ENCODE measurements around the gene COG4.

The COG4 gene

GRCh38 chr16:70476272-70477020 lies 46.9 kb downstream of the COG4 start:
- peak; percentile 23 to 78 for DNase-seq (ENCODE audit: low spot score in 2 of 2)
- peaks cover 16% of the 10 kb centered on the region for H3K36me3 Mint-ChIP-seq
- H3K4me1 Mint-ChIP-seq: peaks cover 30% of the 10 kb centered on the region
- peak overlapping the region; percentile 43 for H3K4me3 Mint-ChIP-seq
- H3K27ac Mint-ChIP-seq: peak overlapping the region; percentile 92
- no peaks in the 10 kb centered on the region for H3K9me3 Mint-ChIP-seq
- peak; percentile 95 for ATAC-seq

- Mint-ChIP-seq H3K4me1 (peaks cover 30% of the 10 kb centered on the region), H3K27ac (peak overlapping the region; percentile 92), H3K4me3 (no peak overlapping the region), H3K9me3 (no peaks in the 10 kb centered on the region), H3K36me3 (peaks cover 6% of the 10 kb centered on the region)
- ATAC-seq: no peak
- no peak for DNase-seq (ENCODE audit: low spot score in 2 of 2)
Observed at GRCh38 chr16:70475054-70475871, 48.1 kb downstream of the COG4 start.

GRCh38 chr16:70474320-70475053 lies 48.9 kb downstream of the COG4 start:
- DNase-seq (ENCODE audit: low spot score in 2 of 2): no peak
- ATAC-seq: no peak
- Mint-ChIP-seq H3K27ac (peak overlapping the region; percentile 89), H3K4me1 (peaks cover 29% of the 10 kb centered on the region), H3K4me3 (no peak overlapping the region), H3K9me3 (no peaks in the 10 kb centered on the region), H3K36me3 (peaks cover 6% of the 10 kb centered on the region)

GRCh38 chr16:70473446-70474319 lies 49.7 kb downstream of the COG4 start:
- peaks cover 21% of the 10 kb centered on the region for H3K4me1 Mint-ChIP-seq
- no peaks in the 10 kb centered on the region for H3K9me3 Mint-ChIP-seq
- peaks cover 2% of the 10 kb centered on the region for H3K36me3 Mint-ChIP-seq
- ATAC-seq (no peak), DNase-seq (ENCODE audit: low spot score in 2 of 2) (no peak)
- H3K27ac Mint-ChIP-seq: peak overlapping the region; percentile 89
- H3K4me3 Mint-ChIP-seq: no peak overlapping the region

- Mint-ChIP-seq H3K36me3 (no peaks in the 10 kb centered on the region), H3K27ac (peak overlapping the region; percentile 89), H3K9me3 (no peaks in the 10 kb centered on the region), H3K4me1 (peaks cover 13% of the 10 kb centered on the region), H3K4me3 (no peak overlapping the region)
- DNase-seq (ENCODE audit: low spot score in 2 of 2): no peak
- ATAC-seq: no peak
Observed at GRCh38 chr16:70472786-70473433, 50.4 kb downstream of the COG4 start.

GRCh38 chr16:70470927-70471341 lies 52.4 kb downstream of the COG4 start:
- H3K9me3 Mint-ChIP-seq: no peaks in the 10 kb centered on the region
- peak overlapping the region; percentile 73 for H3K27ac Mint-ChIP-seq
- peaks cover under 1% of the 10 kb centered on the region for H3K4me1 Mint-ChIP-seq
- ATAC-seq (no peak), DNase-seq (ENCODE audit: low spot score in 2 of 2) (no peak)
- H3K36me3 Mint-ChIP-seq: no peaks in the 10 kb centered on the region
- H3K4me3 Mint-ChIP-seq: no peak overlapping the region

GRCh38 chr16:70470141-70470926 lies 53.0 kb downstream of the COG4 start:
- Mint-ChIP-seq H3K4me3 (no peak overlapping the region), H3K36me3 (no peaks in the 10 kb centered on the region), H3K27ac (peak overlapping the region; percentile 73), H3K4me1 (no peaks in the 10 kb centered on the region), H3K9me3 (no peaks in the 10 kb centered on the region)
- ATAC-seq (no peak), DNase-seq (ENCODE audit: low spot score in 2 of 2) (no peak)

- H3K27ac Mint-ChIP-seq: peak overlapping the region; percentile 35
- ATAC-seq (no peak), DNase-seq (ENCODE audit: low spot score in 2 of 2) (no peak)
- no peaks in the 10 kb centered on the region for H3K9me3 Mint-ChIP-seq
- H3K36me3 Mint-ChIP-seq: peaks cover 6% of the 10 kb centered on the region
- no peak overlapping the region for H3K4me3 Mint-ChIP-seq
- no peaks in the 10 kb centered on the region for H3K4me1 Mint-ChIP-seq
Observed at GRCh38 chr16:70468776-70469525, 54.4 kb downstream of the COG4 start.

- no peak overlapping the region for H3K27ac Mint-ChIP-seq
- peaks cover 6% of the 10 kb centered on the region for H3K36me3 Mint-ChIP-seq
- DNase-seq (ENCODE audit: low spot score in 2 of 2) (no peak), ATAC-seq (no peak)
- H3K4me1 Mint-ChIP-seq: no peaks in the 10 kb centered on the region
- no peaks in the 10 kb centered on the region for H3K9me3 Mint-ChIP-seq
- no peak overlapping the region for H3K4me3 Mint-ChIP-seq
Observed at GRCh38 chr16:70467608-70468007, 55.7 kb downstream of the COG4 start.

GRCh38 chr16:70467113-70467512 lies 56.2 kb downstream of the COG4 start:
- H3K27ac Mint-ChIP-seq: no peak overlapping the region
- H3K36me3 Mint-ChIP-seq: peaks cover 6% of the 10 kb centered on the region
- no peaks in the 10 kb centered on the region for H3K4me1 Mint-ChIP-seq
- H3K4me3 Mint-ChIP-seq: no peak overlapping the region
- DNase-seq (ENCODE audit: low spot score in 2 of 2): no peak
- H3K9me3 Mint-ChIP-seq: no peaks in the 10 kb centered on the region
- no peak for ATAC-seq

- Mint-ChIP-seq H3K4me3 (no peak overlapping the region), H3K4me1 (no peaks in the 10 kb centered on the region), H3K36me3 (peaks cover 6% of the 10 kb centered on the region), H3K27ac (no peak overlapping the region), H3K9me3 (no peaks in the 10 kb centered on the region)
- DNase-seq (ENCODE audit: low spot score in 2 of 2): no peak
- peak; percentile 6 for ATAC-seq
Observed at GRCh38 chr16:70466805-70467076, 56.6 kb downstream of the COG4 start.

GRCh38 chr16:70465999-70466804 lies 57.2 kb downstream of the COG4 start:
- H3K27ac Mint-ChIP-seq: no peak overlapping the region

GRCh38 chr16:70463235-70463634 lies 60.1 kb downstream of the COG4 start:
- no peak overlapping the region for H3K27ac Mint-ChIP-seq

More at GRCh38 chr16:70465999-70466804, 57.2 kb downstream of the COG4 start:
- Mint-ChIP-seq H3K9me3 (no peaks in the 10 kb centered on the region), H3K36me3 (peaks cover 6% of the 10 kb centered on the region), H3K4me3 (no peak overlapping the region), H3K4me1 (peaks cover under 1% of the 10 kb centered on the region)
- ATAC-seq (no peak), DNase-seq (ENCODE audit: low spot score in 2 of 2) (no peak)

More at GRCh38 chr16:70463235-70463634, 60.1 kb downstream of the COG4 start:
- Mint-ChIP-seq H3K4me1 (peaks cover 5% of the 10 kb centered on the region), H3K4me3 (no peak overlapping the region), H3K9me3 (no peaks in the 10 kb centered on the region), H3K36me3 (peaks cover 6% of the 10 kb centered on the region)
- DNase-seq (ENCODE audit: low spot score in 2 of 2) (no peak), ATAC-seq (no peak)

Measured in stimulated activated effector memory CD8-positive, alpha-beta T cell treated with anti-CD3 and anti-CD28 coated beads, Interleukin-12 subunit alpha, Interleukin-12 subunit beta, amount 100 ng/mL, for 72 hours (primary cell).